NCI-H1417 (cell line): ENCODE results near the gene UST.
"Not testable (repeated sequence)": the region's sequence is repeated elsewhere in the genome, so short reads cannot be mapped to it uniquely, and the experiment has no call there.

Experiments used
- DNase-seq, 3 experiments: peaks; one replicate each; lab custom pipeline; 2025; lab: John Stamatoyannopoulos, UW

UST gene

DNA sequence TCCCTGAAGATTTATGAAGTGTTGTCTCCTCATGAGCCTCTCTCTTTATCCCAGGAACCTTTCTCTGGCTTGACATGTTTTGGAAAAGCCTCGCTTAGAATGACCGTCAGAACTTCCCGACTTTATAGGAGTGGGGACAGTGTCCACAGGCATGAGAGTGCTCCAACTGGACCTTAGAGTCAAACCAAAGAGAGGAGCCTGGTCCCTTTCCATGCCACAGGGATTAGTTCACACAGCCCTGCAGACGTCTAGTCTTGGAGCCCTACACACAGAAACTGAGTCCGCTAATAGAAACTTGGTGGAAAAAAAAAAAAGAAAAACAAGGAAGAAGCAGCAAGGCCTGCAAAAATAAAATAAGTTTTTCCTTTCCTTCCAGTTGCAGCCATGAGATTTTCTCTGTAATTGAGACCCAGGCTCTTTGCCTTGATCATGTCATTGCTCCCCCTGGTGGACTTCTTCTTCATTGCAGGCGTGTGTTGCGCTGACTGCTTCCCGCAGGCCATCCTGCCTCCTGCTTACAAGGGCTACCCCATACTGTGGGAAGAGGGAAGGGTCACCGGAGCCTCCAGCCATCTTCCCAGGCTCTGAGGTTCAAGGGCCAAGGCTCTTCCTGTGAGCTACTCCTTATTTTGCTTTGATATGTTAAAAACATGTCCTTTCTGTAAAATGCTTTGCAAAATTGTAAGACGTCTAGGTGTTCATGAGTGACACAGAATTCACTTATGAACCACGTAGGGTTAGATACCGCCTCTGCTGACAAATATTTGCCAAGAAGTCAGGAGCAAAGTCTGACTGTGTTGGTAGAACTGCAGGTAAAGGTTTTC, 201.0 kb downstream of the UST start:
- peak; percentile 55 to 89 (median 86) for DNase-seq

GRCh38 chr6:148951662-148952061, 204.8 kb downstream of the UST start:
- DNase-seq: no peak

DNA sequence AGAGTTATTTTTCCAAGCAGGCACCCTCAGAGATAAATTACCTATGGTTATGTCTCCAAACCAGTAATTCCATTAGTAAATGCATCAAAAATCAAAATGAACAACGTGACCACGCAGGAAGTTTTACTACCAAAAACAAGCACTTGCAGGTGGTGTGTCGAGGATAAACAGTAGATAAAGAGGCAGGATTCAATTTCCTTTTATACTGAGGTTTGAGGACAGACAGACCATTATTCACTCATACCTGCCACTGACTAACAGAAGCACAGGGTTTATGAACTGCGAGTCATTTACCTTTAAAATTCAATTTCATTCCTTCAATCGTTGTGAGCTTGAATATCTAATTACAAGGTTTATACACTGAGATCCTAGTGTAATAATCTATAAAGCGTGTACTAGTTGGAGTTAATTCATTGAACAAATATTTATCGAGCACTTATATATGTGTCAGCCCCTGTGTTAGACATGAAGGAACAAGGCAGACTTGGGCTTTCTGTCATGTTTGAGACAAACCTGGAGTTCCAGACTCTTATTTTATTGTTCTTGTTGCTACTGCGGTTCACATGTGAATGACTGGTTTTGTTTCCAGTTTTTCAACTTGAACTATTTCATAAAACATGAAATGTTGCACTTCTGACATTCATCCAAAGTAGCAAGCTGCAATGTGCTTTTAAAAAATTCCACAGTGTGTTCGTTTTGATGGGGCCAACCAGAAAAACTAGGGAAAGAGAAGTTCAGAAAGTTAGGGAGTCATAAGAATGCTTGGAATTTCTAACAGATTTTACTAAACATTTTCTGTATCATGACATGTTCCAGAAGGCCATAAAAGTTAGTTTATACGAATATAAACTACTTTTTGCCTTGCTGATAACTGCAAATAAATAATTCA, 205.6 kb downstream of the UST start:
- DNase-seq: peak in 1 of 3 experiments; percentile 71

- DNase-seq: no peak
Measured at GRCh38 chr6:148954461-148954860, 207.6 kb downstream of the UST start.

DNA sequence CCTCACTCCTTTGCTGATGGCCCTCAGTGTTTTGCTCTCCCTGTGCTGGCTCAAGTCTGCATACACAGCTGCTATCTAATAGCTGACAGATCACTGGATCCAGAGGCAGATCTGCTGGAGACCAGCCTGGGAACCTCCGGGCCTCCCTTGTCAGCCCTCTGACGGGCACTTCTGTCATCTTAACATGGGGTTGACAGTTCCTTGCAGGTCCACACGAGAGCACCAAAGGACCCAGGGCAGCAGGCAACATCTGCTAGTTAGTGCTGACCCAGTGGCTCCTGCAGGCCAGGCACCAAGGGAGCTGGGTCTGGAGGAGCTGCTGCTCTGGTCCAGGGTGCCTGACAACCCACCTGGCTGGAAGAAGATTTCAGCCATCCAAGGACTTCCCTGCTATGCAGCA, 208.1 kb downstream of the UST start:
- DNase-seq: no peak

- DNase-seq: no peak
Measured at GRCh38 chr6:148955441-148955840, 208.6 kb downstream of the UST start.

DNA sequence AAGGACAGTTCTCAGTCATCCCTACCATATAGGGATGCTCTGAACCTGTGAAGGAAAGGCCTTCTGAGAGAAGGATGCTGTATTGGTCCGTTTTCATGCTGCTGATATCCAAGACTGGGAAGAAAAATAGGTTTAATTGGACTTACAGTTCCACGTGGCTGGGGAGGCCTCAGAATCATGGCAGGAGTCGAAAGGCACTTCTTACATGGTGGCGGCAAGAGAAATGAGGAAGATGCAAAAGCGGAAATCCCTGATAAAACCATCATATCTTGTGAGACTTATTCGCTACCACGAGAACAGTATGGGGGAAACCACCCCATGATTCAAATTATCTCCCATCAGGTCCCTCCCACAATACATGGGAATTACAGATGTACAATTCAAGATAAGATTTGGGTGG, 209.3 kb downstream of the UST start:
- DNase-seq: not testable (repeated sequence)

- DNase-seq: no peak
Measured at GRCh38 chr6:148957752-148958151, 210.9 kb downstream of the UST start.

DNA sequence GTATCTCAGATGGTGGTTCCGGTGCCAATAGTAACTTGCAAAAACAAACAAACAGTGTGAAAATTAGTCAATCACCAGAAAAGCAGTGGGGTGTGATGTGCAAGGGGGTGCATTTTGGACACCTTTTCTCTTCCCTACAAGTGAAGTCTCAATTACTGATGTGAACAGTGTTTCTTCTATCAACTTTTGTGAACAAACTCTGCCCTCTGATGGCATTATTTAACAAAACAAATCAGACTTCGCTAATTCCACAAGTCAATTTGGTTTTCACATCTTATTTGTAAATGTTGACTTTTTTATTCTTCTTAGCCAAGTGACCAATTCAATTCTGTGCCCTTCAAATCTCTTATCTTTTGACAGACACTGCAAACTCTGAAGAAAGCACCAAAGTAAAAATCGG, 212.2 kb downstream of the UST start:
- DNase-seq: peak in 1 of 3 experiments; percentile 30

- DNase-seq: no peak
Measured at GRCh38 chr6:148959501-148959900, 212.7 kb downstream of the UST start.

GRCh38 chr6:148962854-148963515, 216.2 kb downstream of the UST start:
- no peak for DNase-seq

DNA sequence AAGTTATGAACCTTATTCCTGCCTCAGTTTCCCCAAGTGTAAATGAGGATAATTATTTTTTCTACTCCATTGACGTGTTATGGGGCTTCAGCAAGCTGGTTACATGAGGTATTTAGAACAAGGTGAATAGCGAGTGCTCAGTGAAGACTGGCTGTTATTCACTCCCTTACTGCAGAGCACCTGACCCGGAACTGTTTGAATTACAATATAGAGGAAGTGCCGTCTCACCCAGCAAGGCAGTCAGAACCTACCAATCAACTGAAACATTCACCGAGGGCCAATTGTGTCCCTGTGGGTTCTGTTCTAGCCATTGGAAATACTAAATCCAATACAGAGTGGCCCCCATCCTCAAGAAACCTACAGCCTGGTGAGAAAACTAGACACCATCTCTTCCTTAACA, 216.9 kb downstream of the UST start:
- DNase-seq: no peak

GRCh38 chr6:148964467-148964866, 217.6 kb downstream of the UST start:
- no peak for DNase-seq

DNA sequence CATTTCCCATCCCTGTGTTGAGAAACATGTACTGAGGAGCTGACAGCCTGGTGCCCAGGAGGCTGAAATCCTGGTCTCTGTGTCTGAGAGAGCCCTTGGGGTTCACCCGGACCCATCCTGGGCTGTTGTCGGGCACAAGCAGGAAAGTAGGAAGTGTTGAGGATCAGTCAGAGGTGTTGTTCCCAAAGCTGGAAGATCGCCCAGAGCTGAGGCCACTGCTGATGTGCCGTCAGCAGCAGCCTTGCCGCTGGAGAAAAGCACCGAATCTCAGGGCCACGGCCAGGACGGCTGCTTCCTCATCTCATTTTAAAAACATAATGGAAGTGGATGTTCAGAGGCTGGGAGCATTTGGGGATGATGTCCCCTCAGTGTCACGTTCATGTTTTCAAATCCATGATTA, 218.5 kb downstream of the UST start:
- no peak for DNase-seq

- DNase-seq: no peak
Measured at GRCh38 chr6:148967011-148967520, 220.2 kb downstream of the UST start.

GRCh38 chr6:148967541-148967956, 220.7 kb downstream of the UST start:
- DNase-seq: no peak

DNA sequence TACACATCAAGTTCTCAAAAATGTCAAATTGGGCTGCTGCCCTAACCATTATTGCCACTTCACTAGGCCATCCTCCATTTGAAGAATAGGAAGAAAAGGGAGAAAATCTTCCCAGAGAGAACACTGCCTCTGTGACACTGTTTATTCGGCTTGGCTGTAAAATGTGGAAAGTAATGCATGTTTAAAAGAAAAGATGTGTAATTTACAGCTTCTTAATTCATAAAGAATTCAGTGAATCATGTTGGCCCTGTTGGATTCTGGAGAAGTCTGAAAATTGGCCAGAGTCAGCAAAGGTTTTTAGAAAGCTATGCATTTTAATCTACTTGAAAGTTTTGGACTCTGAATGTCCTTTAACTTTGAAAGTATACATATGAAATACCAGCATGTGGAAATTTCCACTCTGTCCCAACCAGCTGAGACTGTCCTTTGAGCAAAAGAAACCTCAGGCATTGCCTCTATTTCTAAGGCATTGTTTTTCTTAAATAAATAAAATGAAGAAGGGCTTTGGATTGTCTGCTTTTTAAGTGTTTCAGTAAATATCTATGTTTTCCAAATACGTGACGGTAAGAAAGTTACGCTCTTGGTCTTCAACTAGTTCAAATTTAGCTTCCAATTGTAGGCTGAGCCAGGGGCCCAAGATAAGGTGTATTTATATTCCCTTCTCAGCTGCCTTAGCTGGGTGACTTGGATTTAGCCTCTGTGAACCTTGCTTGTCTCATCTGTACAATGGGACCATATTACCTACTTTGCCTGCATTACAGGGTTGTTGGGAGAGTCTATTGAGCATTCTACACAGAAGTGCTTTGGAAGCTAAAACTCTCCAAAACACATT, 222.2 kb downstream of the UST start:
- DNase-seq: no peak

- peak; percentile 45 to 90 (median 83) for DNase-seq
Measured at GRCh38 chr6:148969603-148970061, 222.8 kb downstream of the UST start.

- DNase-seq: no peak
Measured at GRCh38 chr6:148971031-148971927, 224.4 kb downstream of the UST start.

GRCh38 chr6:148972481-148972880, 225.7 kb downstream of the UST start:
- DNase-seq: peak; percentile 90 to 96 (median 94)
